Measurements from ENCODE around the gene CTSH.
"Not testable (repeated sequence)": the region's sequence is repeated elsewhere in the genome, so short reads cannot be mapped to it uniquely, and the experiment has no call there.

CTSH gene

DNA sequence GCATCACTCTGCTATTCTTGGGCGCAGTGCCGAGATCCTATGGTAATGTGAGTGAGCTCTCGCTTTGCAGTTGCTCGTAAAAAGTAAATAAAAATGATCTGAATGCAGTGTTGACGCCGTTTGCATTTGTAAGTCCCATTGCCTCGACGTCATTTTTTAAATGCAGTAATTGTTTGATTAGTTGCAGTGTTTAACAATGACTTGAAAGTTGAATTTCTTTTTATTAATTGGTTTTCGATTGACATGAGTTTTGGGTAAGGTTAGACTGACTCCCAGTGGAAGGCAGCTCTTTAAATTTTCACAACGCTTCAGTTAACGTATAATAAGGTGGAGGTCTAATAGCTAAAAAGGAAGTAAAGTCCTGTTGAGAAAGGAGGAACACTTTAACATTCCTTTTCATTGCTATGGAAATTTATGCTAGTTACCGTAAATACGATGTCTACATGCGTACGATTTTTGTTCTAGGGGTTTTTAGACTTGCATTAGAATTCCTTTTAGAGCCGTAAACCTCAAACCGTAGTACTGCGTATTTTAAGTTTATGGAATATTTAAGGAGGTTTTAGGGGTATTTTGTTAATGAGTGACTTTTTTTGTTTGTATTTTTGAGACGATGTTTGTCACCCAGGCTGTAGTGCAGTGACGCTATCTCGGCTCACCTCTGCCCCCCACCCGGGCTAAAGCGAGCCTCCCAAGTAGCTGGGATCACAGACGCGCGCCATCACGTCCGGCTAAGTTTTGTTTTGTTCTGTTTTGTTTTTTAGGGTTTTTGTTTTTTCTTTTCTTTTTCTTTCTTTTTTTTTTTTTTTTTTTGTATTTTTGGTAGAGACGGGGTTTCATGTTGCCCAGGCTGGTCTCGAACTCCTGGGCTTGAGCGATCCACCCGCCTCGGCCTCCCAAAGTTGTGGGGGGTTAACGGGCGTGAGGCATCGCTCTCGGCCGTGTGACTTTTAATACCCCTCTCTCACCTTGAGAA, 70.8 kb downstream of the CTSH start:
- in situ Hi-C loops (cut with HindIII; ENCODE audit: low pct_ligation_motif_present, low pct_unique_long_range_greater_than_20kb, low sequenced_read_pairs): no loop called here
- peak; percentile 22 for DNase-seq

GRCh38 chr15:78872972-78873792, 71.7 kb downstream of the CTSH start:
- in situ Hi-C loops (cut with HindIII; ENCODE audit: low pct_ligation_motif_present, low pct_unique_long_range_greater_than_20kb, low sequenced_read_pairs): no loop called here
- peak; percentile 88 for DNase-seq

- in situ Hi-C loops (cut with HindIII; ENCODE audit: low pct_ligation_motif_present, low pct_unique_long_range_greater_than_20kb, low sequenced_read_pairs): no loop called here
- peak; percentile 93 for DNase-seq
Measured at GRCh38 chr15:78872155-78872971, 72.5 kb downstream of the CTSH start, which contains the start of gene MORF4L1. MORF4L1 (plus strand) TSS chr15:78872890; CDS start chr15:78873018, 128 bp downstream.

DNA sequence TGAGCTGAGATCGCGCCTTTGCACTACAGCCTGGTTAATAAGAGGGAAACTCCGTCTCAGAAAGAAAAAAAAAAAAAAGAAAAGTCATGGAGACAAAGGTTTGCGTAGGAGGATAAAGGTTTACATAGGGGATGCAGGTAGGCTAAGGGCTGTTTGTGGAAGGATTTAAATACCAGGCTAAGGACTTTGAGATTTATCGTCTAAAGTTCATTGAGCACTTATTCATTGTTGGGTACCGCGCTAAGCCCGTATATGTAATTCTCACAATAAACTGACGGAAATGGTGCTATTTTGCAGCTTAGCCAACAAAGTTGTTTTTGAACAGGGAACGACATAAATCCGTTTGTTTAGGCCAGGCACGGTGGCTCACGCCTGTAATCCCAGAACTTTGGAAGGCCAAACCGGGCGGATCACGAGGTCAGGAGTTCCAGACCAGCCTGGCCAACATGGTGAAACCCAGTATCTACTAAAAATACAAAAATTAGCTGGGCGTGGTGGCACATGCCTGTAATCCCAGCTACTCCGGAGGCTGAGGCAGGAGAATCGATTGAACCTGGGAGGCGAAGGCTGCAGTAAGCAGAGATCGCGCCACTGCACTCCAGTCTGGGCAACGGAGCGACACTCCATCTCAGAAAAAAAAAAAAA, 73.2 kb downstream of the CTSH start:
- DNase-seq; in situ Hi-C loops (cut with HindIII; ENCODE audit: low pct_ligation_motif_present, low pct_unique_long_range_greater_than_20kb, low sequenced_read_pairs): not testable (repeated sequence)

Data from ACHN (cell line).